Thoracic aorta (tissue), 2 donors: ENCODE measurements around the gene SSBP3. TPM values are rescaled to one million over a fixed set of nuclear protein-coding genes. Genes with fewer than 3 reads are reported as not detected.

Experiments
- ATAC-seq: fragments of 150-250 bp; one replicate; pipeline ENCODE4 v1.8.0; 2017; ENCODE audit warnings: low read depth; ENCODE audit not compliant: insufficient number of reproducible peaks, low FRiP score
- DNase-seq: peaks from one replicate; pipeline ENCODE4 v3.0.0-alpha.2; 2020; ENCODE audit warnings: low spot score
- H3K27ac ChIP-seq, 2 donors: fragments of 200-600 bp; sonication (generic); 1 replicate in 1 of 2; 2 replicates in 1 of 2; pipeline ENCODE4 v1.5.1; 2016; ENCODE audit warnings: mild to moderate bottlenecking in 2 of 2, moderate library complexity in 2 of 2
- H3K27me3 ChIP-seq: fragments of 200-600 bp; sonication (generic); replicated peaks from 2 replicates; pipeline ENCODE4 v1.6.0; 2016; ENCODE audit warnings: mild to moderate bottlenecking; ENCODE audit not compliant: insufficient read depth
- H3K36me3 ChIP-seq: fragments of 200-600 bp; sonication (generic); one replicate; pipeline ENCODE4 v1.5.1; 2016
- H3K4me1 ChIP-seq, 2 donors: fragments of 200-600 bp; sonication (generic); 1 replicate in 1 of 2; 2 replicates in 1 of 2; pipeline versions ENCODE4 v1.5.1 to v1.6.0; 2016; ENCODE audit warnings: low read depth in 2 of 2, mild to moderate bottlenecking in 1 of 2; ENCODE audit not compliant: control insufficient read depth in 1 of 2
- H3K4me3 ChIP-seq: fragments of 200-600 bp; sonication (generic); 2 replicates; pipeline ENCODE4 v1.5.1; 2016; ENCODE audit warnings: mild to moderate bottlenecking
- H3K9me3 ChIP-seq: fragments of 200-600 bp; sonication (generic); 2 replicates; pipeline ENCODE4 v1.5.1; 2016
- total RNA-seq, 2 donors: library from RNA; depleted of rRNA; stranded (reverse); fragments of >200 nt; gene quantifications; one replicate each; pipeline versions ENCODE4 v1.1.0 to v1.2.3, GENCODE V29; 2016
- TF ChIP-seq, protein P1 (sequence below): fragments of 200-600 bp; sonication (generic); IDR thresholded peaks from one replicate; pipeline ENCODE4 v1.5.1; 2019; ENCODE audit warnings: antibody characterized with exemption

The SSBP3 gene
- total RNA-seq, 2 donors from 2014 or later: 33.4 to 87.1 TPM

DNA sequence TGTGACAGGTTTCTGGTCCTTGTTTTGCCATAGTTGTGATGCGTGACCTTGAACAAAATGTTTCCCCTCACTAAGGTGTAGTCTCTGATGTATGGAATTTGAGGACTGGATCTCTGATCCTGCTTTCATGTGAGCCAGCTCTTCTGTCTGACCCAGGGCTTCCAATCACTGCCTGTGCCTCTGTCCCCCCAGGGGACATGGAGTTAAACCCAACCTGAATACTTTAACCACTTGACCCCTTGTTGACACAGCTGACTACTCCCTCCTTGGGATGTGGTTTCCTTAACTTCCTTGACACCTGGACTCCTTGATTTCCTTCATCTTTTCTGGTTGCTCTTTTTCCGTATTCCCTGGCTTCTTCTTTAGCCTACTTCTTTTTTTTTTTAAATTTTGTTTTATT is 36.0 kb upstream of the SSBP3 start:
- H3K27me3 ChIP-seq: no peaks in the 10 kb centered on the region
- H3K27ac ChIP-seq: no peak overlapping the region
- H3K4me3 ChIP-seq: no peak overlapping the region
- H3K9me3 ChIP-seq: no peaks in the 10 kb centered on the region
- H3K36me3 ChIP-seq: no peaks in the 10 kb centered on the region
- TF ChIP-seq, protein P1, sequence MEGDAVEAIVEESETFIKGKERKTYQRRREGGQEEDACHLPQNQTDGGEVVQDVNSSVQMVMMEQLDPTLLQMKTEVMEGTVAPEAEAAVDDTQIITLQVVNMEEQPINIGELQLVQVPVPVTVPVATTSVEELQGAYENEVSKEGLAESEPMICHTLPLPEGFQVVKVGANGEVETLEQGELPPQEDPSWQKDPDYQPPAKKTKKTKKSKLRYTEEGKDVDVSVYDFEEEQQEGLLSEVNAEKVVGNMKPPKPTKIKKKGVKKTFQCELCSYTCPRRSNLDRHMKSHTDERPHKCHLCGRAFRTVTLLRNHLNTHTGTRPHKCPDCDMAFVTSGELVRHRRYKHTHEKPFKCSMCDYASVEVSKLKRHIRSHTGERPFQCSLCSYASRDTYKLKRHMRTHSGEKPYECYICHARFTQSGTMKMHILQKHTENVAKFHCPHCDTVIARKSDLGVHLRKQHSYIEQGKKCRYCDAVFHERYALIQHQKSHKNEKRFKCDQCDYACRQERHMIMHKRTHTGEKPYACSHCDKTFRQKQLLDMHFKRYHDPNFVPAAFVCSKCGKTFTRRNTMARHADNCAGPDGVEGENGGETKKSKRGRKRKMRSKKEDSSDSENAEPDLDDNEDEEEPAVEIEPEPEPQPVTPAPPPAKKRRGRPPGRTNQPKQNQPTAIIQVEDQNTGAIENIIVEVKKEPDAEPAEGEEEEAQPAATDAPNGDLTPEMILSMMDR: no peak
- DNase-seq (no peak), ATAC-seq (no peak)
- H3K4me1 ChIP-seq: no peaks in the 10 kb centered on the region

DNA sequence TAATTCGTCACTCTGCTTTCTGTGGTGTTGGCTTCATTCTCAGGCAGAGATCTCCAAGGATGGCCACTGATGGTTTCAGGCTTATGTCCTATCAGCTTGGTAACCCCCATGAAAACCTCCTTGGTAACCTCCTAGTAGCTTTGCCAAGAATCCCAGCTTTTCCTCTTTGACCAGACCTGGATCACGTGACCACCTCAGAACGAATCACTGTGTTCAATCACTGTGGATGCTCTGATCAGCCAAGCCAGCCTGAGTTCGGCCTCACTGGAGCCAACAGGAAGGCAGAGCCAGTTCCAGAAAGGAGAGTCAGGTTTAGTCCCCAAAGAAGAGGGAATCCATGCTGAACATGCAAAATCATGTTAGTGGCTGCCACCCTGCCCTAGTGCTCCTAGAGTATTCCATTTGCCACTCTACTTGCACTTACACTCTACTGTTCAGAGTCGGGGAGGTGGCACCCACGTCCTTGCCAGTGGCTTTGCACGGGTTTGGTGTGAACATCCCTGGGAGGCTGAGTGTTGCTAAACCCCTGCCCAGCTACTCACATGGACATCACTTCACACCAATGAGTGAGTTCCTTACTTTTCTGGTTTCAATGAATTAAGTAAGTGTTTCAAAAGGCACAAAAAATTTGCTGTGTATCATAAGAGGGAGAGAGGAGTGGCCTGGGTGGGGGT is 33.5 kb upstream of the SSBP3 start:
- H3K36me3 ChIP-seq: no peaks in the 10 kb centered on the region
- H3K9me3 ChIP-seq: no peaks in the 10 kb centered on the region
- no peak overlapping the region for H3K4me3 ChIP-seq
- H3K27ac ChIP-seq: no peak overlapping the region
- no peaks in the 10 kb centered on the region for H3K4me1 ChIP-seq
- DNase-seq (no peak), ATAC-seq (no peak)
- no peaks in the 10 kb centered on the region for H3K27me3 ChIP-seq
- TF ChIP-seq, protein P1: no peak

DNA sequence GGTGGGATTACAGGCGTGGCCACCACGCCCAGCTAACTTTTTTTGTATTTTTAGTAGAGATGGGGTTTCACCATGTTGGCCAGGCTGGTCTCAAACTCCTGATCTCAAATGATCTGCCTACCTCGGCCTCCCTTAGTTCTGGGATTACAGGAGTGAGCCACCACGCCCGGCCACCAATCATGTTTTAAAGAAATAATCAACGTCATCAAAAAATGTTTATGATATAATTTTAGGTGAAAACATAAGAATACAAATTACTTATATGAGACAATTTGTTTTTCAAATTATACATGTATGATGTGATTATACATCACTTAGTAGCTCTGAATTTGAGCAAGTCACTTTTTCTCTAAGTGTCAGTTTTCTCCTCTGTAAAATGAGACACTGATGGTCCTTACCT is 31.6 kb upstream of the SSBP3 start:
- Histone ChIP-seq H3K9me3 (no peaks in the 10 kb centered on the region), H3K27ac (no peak overlapping the region), H3K36me3 (no peaks in the 10 kb centered on the region), H3K4me1 (no peaks in the 10 kb centered on the region), H3K4me3 (no peak overlapping the region), H3K27me3 (no peaks in the 10 kb centered on the region)
- ATAC-seq (no peak), DNase-seq (no peak)
- TF ChIP-seq, protein P1: no peak

DNA sequence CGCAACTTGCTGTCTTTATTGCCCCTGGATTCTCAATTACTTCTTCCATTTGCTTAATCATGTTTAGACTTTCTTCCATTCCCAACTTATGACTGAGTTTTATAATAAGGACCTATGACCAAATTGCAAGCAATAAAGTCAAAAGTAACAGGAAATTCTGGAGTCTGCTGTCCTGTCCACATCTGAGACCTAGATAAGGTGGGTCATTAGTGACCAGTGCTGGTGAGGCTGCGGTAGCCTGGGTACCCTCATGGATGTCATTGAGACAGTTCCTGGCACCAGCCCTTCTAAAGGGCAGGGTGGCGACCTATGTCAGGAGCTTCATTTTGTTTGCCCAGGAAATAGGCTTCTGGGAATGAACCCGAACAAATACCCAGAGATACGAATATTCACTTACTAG is 30.6 kb upstream of the SSBP3 start:
- H3K36me3 ChIP-seq: no peaks in the 10 kb centered on the region
- H3K27ac ChIP-seq: no peak overlapping the region
- TF ChIP-seq, protein P1: no peak
- no peaks in the 10 kb centered on the region for H3K27me3 ChIP-seq
- no peak overlapping the region for H3K4me3 ChIP-seq
- no peak for ATAC-seq
- no peaks in the 10 kb centered on the region for H3K4me1 ChIP-seq
- H3K9me3 ChIP-seq: no peaks in the 10 kb centered on the region
- no peak for DNase-seq

DNA sequence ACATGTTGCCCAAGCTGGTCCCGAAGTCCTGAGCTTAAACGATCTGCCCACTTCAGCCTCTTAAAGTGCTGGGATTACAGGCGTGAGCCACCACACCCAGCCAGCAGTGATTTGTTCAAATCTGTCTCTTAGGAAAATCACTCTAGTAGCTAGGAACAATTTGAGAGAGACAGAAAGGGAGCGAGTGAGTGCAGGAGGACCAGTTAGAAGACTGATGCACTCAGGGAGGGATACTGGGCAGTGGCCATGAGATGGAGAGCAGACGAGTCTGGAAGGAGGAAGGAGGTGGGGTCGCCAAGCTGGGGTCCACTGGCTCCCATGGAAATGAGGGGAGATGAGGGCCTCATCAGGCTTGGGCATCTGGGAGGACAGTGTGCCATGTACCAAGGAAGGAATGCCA is 23.6 kb upstream of the SSBP3 start:
- DNase-seq (no peak), ATAC-seq (no peak)
- Histone ChIP-seq H3K4me1 (no peaks in the 10 kb centered on the region), H3K27ac (no peak overlapping the region), H3K36me3 (no peaks in the 10 kb centered on the region), H3K9me3 (no peaks in the 10 kb centered on the region), H3K4me3 (no peak overlapping the region), H3K27me3 (no peaks in the 10 kb centered on the region)
- TF ChIP-seq, protein P1: no peak
